ENCODE data around the gene LHX2.

Gene LHX2

GRCh38 chr9:124013309-124014210 is 2.0 kb downstream of the LHX2 start:
- DNase-seq (ENCODE audit: low read depth in 2 of 2), result no peak

DNA sequence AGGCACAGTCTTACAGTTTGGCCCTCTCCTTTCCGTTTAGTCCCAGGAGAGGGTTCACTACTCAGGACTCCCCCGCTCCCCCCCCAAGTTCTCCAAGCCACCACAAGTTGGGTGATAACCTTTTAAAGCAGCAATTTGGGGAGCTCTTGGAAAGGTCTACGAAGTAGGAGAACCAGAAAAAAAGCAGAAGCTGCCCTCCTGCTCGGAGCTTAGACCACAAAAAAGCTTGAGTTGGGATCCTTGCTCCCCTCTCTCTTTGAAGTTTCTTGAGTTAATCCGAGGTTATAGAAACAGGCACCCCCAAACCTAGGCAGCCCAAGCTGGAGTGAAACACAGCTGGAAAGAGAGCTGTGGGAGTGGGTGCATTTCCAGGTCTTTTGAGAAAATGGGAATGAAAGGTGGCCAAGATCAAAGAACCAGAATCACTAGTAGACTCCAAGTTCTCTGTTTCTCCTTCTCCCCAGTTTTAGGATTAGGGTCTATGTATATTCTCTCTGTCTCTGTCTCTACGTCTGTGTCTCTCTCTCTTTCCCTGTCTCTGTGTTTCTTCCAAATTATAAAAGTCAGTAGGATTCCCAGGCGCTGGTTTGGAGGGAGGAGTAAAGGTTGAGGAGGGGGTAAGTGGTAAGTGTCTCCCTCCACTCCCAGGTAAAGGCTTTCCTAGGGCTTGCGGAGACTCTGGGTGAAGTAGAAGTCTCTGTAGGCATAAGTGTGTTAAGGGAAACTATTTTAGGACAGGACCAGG is 2.8 kb downstream of the LHX2 start:
- DNase-seq (ENCODE audit: low read depth in 2 of 2), result no peak

- DNase-seq (ENCODE audit: low read depth in 2 of 2), result no peak
These were observed 3.5 kb downstream of the LHX2 start for GRCh38 chr9:124014956-124015660.

GRCh38 chr9:124015661-124016131 is 4.1 kb downstream of the LHX2 start:
- no peak for DNase-seq (ENCODE audit: low read depth in 2 of 2)

DNA sequence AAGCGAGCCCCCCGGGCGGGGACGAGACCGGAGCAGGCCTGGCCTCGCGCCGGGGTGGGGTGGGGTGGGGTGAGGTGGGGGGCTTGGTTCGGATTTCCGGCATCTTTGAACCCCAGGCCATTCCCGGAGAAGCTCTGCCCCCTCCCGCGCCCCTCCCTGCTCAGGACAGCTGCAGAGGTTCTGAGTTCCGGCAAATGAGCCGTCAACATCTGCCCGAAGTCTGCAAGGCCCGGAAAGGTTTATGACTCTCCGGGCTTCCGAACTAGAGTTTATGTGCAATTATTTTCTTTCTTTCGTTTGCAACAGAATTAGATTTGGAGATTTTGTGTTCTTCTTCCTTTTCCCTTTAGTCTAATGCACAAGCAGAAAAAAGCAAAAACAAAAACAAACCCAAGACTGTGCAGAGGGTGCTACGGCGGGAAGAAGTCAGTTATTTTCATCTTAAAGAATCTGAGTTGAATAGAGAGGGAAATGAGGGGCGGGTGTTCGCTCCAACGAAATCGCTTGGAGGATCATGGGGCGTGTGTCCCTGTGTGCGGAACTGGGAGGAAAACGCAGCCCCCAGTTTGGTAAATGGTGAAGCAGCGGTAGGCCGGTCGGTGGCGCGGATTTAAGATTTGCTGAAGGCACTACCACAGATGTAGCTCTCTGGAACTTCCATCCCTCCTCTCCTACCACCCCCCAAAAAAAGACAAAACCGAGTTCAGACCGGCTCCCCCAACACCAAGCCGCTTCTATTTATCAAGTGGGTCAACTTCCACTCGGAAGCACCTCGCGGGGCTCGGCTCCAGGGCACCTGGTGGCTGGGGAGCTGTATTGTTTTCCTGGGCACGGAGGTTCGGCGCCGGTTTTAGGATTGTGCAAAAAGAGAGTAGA is 4.8 kb downstream of the LHX2 start:
- DNase-seq (ENCODE audit: low read depth in 2 of 2), result no peak

DNA sequence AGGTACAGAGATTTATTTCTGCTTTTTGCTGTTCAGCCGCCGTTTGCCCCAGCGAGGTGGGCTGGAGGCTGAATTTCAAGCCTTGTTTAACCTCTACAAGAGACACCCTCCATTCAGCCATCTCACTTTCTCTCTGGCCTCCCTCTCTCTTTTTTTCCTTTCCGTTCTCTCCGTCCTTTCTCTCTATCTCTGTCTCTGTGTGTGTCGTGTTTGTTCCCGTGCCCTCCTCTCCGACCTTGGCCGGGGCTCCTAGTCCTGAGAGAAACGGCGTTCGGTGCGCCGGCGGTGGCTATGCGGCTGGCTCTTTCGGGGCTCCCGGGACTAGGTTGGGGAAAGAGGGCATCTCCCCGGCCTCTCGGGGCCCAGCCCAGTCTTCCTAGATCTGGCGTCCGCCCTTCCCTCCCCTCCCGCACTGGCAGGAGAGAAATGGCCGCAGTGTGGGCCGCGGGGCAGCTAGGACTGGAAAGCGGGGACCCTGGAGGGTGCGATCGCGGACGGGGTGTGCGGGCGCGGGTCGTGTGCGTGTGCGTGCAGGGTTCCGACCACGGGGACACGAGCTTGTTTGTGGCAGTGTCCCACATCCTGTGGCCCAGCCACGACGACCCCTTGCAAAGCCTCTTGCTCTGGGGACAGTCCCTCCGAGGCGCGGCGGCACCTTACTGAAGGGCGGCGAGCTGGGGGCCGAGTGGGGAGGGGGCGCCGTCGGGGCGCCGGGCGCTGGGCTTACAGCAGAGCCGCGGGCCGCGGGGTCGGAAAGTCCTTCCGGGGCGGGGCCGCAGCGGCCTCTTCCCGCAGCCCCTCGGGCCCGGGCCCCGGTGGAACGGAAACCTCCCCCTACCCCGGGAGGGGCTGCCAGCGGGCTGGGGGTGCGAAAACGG is 5.7 kb downstream of the LHX2 start:
- no peak for DNase-seq (ENCODE audit: low read depth in 2 of 2)

GRCh38 chr9:124017929-124018729 is 6.6 kb downstream of the LHX2 start:
- DNase-seq (ENCODE audit: low read depth in 2 of 2), result no peak

GRCh38 chr9:124018730-124019697 is 7.4 kb downstream of the LHX2 start:
- DNase-seq (ENCODE audit: low read depth in 2 of 2), result no peak

GRCh38 chr9:124019771-124020519 is 8.4 kb downstream of the LHX2 start:
- no peak for DNase-seq (ENCODE audit: low read depth in 2 of 2)

DNA sequence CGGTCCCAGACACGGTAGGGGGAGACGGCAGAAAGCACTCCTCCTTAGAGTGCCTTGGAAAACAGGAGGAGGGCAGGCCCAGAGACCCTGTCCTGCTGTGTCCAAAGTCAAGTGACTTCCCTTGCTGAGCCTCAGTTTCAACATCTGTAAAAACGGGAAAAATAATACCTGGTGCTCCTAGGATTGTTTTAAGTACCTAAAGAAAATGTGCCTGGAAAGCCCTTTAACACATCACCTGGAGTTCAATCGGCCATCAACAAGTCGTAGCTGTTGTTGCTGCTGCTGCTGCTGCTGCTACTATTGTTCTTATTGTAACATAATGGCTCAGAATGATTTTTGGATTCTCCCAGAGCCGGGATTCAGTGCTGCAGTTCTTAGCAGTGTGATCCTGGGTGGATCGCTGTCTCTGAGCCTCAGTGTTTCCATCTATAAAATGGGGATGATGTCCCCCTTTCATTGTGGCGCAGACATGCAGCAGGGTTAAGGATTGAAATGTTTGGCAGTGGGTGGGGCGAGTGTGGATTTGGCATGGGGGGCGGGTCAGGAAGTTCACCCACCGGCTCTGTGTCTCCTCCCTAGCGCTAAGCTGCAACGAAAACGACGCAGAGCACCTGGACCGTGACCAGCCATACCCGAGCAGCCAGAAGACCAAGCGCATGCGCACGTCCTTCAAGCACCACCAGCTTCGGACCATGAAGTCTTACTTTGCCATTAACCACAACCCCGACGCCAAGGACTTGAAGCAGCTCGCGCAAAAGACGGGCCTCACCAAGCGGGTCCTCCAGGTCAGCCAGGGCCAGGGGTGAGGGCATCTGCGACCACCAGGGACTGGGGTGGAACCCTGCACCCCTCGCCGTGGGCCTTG is 9.2 kb downstream of the LHX2 start:
- no peak for DNase-seq (ENCODE audit: low read depth in 2 of 2)

GRCh38 chr9:124021385-124021769 is 9.8 kb downstream of the LHX2 start:
- DNase-seq (ENCODE audit: low read depth in 2 of 2), result no peak

DNA sequence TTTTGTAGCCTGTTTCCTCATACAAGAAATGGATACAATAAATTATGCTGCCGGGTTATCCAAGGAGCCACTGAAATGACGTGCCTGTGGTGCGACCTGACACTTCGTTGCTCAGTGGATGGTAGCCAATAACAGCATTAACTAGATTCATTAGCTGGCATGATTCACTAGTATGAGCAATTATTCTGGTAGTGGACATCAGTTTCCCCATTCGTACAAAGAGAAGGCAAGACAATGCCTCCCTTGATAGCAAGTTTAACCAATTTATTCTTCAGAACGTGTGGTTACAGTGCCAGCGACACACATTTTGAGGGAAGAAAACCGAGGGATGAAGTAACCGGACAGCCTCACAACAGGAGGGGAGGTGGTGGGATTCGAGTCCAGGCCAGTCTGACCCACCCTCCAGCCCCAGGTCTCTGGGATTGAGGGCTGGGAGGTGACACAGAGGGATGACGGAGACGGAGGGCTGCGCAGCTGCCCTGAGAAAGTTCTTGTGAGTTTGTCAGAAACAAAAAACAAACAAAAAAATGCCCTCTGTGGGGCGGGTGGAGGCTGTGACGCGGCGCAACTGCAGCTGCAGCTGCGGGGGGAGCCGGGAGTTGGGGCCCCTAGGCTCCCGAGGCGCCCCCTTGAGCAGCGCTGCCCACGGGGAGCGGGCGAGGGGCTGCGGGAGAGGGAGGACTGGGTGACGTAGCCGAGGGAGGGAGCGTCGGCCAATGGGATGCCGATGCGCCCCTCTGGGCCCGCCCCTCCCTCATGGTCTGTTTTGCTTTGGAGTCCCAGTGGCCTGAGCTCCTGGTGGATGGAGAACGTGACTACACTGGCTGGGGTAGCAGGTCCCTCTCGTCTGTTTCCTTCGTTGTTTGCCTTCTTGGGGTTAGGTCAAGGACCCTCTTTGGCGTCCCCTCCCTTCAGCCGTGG is 10.9 kb downstream of the LHX2 start:
- no peak for DNase-seq (ENCODE audit: low read depth in 2 of 2)

- no peak for DNase-seq (ENCODE audit: low read depth in 2 of 2)
These were observed 12.5 kb downstream of the LHX2 start for GRCh38 chr9:124024107-124024506.

GRCh38 chr9:124029617-124030016 is 18.0 kb downstream of the LHX2 start:
- DNase-seq (ENCODE audit: low read depth in 2 of 2), result no peak

DNA sequence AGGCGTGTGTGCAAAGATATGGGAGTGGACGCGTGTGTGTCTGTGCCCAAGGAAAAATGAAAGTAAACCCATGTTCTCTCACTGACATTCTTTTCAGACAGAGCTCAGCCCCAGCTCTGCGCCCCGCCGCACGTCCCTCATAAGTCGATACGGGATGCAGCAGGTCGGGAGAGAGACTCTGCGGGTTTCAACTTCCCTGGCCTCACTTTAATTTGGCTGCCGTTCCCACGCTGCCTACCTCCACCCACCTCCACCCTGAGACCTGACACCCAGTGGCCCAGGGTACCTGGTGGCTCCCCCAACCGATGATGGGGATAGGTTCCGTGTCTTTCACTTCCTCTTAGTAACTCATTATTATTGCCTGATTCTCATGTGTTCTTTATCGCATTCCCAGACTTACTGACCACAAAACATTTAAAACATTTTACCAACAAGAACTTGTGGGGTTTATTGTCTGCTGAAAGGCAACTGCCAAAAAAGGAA is 19.4 kb downstream of the LHX2 start:
- no peak for DNase-seq (ENCODE audit: low read depth in 2 of 2)

All from activated CD4-positive, alpha-beta T cell treated with anti-CD3 and anti-CD28 coated beads for 24 hours (primary cell).